Measurements from ENCODE around the gene FGG.
"Not testable (repeated sequence)": the region's sequence is repeated elsewhere in the genome, so short reads cannot be mapped to it uniquely, and the experiment has no call there.

The FGG gene

DNA sequence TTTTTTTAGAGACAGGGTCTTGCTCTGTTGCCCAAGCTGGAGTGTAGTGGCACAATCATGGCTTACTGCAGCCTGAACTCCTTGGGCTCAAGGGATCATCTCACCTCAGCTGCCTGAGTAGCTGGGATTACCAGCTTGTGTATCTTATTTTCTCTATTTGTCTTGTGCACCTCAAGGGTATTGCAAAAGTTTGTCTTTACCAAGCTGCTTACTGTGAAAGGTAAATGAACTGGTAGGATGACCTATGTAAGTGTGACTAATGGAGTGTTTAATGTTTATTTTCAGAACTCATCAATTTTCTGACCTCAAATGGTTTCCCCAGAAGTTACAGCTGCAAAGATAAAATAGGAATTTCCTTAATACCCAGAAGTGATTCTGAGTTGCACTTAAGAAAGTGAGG, 16.6 kb downstream of the FGG start:
- POLR2A ChIA-PET, result no interaction called here
- Histone ChIP-seq H3K36me3 (ENCODE audit: control insufficient read depth in 2 of 2, insufficient read depth in 1 of 2, low read length in 2 of 2) (no peaks in the 10 kb centered on the region), H3K27ac (ENCODE audit: extremely low read depth, low read depth, low read length) (no peak overlapping the region), H3K4me1 (ENCODE audit: control insufficient read depth, insufficient read depth, low read length) (no peaks in the 10 kb centered on the region), H3K9me3 (ENCODE audit: control insufficient read depth, insufficient read depth, low read depth, low read length) (no peaks in the 10 kb centered on the region), H3K4me3 (ENCODE audit: low read depth, low read length) (no peak overlapping the region)
- TF ChIP-seq OSR2 (tag by site-specific recombination; IDR thresholded peaks at IDR 0.05) (peak; percentile 51; the same call in 1 of the 2 replicates), REPIN1 (tag by site-specific recombination; IDR thresholded peaks at IDR 0.05; ENCODE audit: low read depth) (no peak), ZNF184 (tag by site-specific recombination; IDR thresholded peaks at IDR 0.05) (no peak)
- TF ChIP-seq, protein P1, sequence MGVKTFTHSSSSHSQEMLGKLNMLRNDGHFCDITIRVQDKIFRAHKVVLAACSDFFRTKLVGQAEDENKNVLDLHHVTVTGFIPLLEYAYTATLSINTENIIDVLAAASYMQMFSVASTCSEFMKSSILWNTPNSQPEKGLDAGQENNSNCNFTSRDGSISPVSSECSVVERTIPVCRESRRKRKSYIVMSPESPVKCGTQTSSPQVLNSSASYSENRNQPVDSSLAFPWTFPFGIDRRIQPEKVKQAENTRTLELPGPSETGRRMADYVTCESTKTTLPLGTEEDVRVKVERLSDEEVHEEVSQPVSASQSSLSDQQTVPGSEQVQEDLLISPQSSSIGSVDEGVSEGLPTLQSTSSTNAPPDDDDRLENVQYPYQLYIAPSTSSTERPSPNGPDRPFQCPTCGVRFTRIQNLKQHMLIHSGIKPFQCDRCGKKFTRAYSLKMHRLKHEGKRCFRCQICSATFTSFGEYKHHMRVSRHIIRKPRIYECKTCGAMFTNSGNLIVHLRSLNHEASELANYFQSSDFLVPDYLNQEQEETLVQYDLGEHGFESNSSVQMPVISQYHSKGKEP (tag by site-specific recombination; IDR thresholded peaks at IDR 0.05), result no peak
- CTCF ChIA-PET, result interaction anchor here (0.8 to 1.9 kb wide), 3 partner anchors 23 to 42 kb away, joined by 3 to 7 read pairs (median 7); no protein-coding TSS in a partner anchor

DNA sequence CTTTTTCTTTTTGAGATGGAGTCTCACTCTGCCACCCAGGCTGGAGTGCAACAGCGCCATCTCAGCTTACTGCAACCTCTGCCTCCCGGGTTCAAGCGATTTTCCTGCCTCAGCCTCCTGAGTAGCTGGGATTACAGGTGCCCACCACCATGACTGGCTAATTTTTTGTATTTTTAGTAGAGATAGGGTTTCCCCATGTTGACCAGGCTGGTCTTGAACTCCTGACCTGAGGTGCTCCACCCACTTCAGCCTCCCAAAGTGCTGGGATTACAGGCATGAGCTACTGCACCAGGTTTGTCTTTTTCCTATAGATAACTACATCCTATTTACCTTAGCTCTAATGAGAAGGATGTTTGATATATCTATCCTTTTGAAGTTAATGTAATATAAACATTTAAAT, 18.1 kb downstream of the FGG start:
- H3K27ac ChIP-seq (ENCODE audit: extremely low read depth, low read depth, low read length); H3K36me3 ChIP-seq (ENCODE audit: control insufficient read depth in 2 of 2, insufficient read depth in 1 of 2, low read length in 2 of 2); POLR2A ChIA-PET; H3K9me3 ChIP-seq (ENCODE audit: control insufficient read depth, insufficient read depth, low read depth, low read length); H3K4me1 ChIP-seq (ENCODE audit: control insufficient read depth, insufficient read depth, low read length); H3K4me3 ChIP-seq (ENCODE audit: low read depth, low read length): not testable (repeated sequence)
- CTCF ChIA-PET, result interaction anchor here (0.8 to 1.9 kb wide), 4 partner anchors 35 to 307 kb away, joined by 3 to 7 read pairs (median 4); no protein-coding TSS in a partner anchor

DNA sequence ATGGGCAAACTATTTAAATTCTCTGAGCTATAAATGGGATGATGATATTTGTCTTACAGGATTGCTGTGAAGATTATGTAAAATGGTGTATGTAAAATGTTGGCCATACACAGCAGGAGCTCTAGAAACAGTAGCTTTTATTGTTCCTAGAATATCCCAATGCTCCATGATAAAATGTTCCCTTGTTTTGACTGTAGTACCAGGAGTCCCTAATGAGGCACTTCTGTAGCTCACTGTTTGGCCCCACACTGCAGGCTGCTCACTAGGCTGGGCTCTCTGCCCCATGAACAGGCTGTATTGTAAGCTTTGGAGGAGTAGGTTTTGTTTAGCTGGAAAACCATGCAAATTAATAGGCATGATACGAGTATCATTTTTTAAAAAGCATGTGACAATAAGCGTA, 18.6 kb downstream of the FGG start:
- Histone ChIP-seq H3K4me3 (ENCODE audit: low read depth, low read length) (no peak overlapping the region), H3K9me3 (ENCODE audit: control insufficient read depth, insufficient read depth, low read depth, low read length) (no peaks in the 10 kb centered on the region), H3K4me1 (ENCODE audit: control insufficient read depth, insufficient read depth, low read length) (no peaks in the 10 kb centered on the region), H3K36me3 (ENCODE audit: control insufficient read depth in 2 of 2, insufficient read depth in 1 of 2, low read length in 2 of 2) (no peaks in the 10 kb centered on the region), H3K27ac (ENCODE audit: extremely low read depth, low read depth, low read length) (no peak overlapping the region)
- no peak for TF ChIP-seq GLIS2 (tag by site-specific recombination; IDR thresholded peaks at IDR 0.05)
- TF ChIP-seq, protein P2, sequence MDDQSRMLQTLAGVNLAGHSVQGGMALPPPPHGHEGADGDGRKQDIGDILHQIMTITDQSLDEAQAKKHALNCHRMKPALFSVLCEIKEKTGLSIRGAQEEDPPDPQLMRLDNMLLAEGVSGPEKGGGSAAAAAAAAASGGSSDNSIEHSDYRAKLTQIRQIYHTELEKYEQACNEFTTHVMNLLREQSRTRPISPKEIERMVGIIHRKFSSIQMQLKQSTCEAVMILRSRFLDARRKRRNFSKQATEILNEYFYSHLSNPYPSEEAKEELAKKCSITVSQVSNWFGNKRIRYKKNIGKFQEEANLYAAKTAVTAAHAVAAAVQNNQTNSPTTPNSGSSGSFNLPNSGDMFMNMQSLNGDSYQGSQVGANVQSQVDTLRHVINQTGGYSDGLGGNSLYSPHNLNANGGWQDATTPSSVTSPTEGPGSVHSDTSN (CRISPR knock-in tag; IDR thresholded peaks at IDR 0.05), result no peak
- no peak for TF ChIP-seq GFI1B (tag by site-specific recombination; IDR thresholded peaks at IDR 0.05)
- TF ChIP-seq KLF9 (tag by site-specific recombination; IDR thresholded peaks at IDR 0.05; ENCODE audit: low read depth), result no peak
- TF ChIP-seq, protein P3, sequence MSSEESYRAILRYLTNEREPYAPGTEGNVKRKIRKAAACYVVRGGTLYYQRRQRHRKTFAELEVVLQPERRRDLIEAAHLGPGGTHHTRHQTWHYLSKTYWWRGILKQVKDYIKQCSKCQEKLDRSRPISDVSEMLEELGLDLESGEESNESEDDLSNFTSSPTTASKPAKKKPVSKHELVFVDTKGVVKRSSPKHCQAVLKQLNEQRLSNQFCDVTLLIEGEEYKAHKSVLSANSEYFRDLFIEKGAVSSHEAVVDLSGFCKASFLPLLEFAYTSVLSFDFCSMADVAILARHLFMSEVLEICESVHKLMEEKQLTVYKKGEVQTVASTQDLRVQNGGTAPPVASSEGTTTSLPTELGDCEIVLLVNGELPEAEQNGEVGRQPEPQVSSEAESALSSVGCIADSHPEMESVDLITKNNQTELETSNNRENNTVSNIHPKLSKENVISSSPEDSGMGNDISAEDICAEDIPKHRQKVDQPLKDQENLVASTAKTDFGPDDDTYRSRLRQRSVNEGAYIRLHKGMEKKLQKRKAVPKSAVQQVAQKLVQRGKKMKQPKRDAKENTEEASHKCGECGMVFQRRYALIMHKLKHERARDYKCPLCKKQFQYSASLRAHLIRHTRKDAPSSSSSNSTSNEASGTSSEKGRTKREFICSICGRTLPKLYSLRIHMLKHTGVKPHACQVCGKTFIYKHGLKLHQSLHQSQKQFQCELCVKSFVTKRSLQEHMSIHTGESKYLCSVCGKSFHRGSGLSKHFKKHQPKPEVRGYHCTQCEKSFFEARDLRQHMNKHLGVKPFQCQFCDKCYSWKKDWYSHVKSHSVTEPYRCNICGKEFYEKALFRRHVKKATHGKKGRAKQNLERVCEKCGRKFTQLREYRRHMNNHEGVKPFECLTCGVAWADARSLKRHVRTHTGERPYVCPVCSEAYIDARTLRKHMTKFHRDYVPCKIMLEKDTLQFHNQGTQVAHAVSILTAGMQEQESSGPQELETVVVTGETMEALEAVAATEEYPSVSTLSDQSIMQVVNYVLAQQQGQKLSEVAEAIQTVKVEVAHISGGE (tag by site-specific recombination; conservative IDR thresholded peaks at IDR 0.05; ENCODE audit: low read depth), result no peak
- no peak for TF ChIP-seq ZNF558 (tag by site-specific recombination; IDR thresholded peaks at IDR 0.05)
- TF ChIP-seq, protein P4, sequence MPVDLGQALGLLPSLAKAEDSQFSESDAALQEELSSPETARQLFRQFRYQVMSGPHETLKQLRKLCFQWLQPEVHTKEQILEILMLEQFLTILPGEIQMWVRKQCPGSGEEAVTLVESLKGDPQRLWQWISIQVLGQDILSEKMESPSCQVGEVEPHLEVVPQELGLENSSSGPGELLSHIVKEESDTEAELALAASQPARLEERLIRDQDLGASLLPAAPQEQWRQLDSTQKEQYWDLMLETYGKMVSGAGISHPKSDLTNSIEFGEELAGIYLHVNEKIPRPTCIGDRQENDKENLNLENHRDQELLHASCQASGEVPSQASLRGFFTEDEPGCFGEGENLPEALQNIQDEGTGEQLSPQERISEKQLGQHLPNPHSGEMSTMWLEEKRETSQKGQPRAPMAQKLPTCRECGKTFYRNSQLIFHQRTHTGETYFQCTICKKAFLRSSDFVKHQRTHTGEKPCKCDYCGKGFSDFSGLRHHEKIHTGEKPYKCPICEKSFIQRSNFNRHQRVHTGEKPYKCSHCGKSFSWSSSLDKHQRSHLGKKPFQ (tag by site-specific recombination; IDR thresholded peaks at IDR 0.05), result no peak
- no peak for TF ChIP-seq ZNF133 (tag by site-specific recombination; IDR thresholded peaks at IDR 0.05)
- ChIA-PET CTCF (interaction anchor here (0.5 to 0.8 kb wide), 2 partner anchors 41 to 427 kb away, joined by 3 read pairs; no protein-coding TSS in a partner anchor), POLR2A (no interaction called here)

All from HEK293 (cell line).